ENCODE results near the gene FARP1.

- TF ChIP-seq CTCF (IDR thresholded peaks at IDR 0.05) = no peak
- TF ChIP-seq CBX8 (IDR thresholded peaks at IDR 0.05) = no peak
- TF ChIP-seq POLR2A (IDR thresholded peaks at IDR 0.05; ENCODE audit: low read length) = no peak
- no peak for TF ChIP-seq EHMT2 (IDR thresholded peaks at IDR 0.05; ENCODE audit: low read depth)
- TF ChIP-seq KDM5A (IDR thresholded peaks at IDR 0.05) = no peak
- no peak for TF ChIP-seq HOXA7 (CRISPR knock-in tag; IDR thresholded peaks at IDR 0.05)
- TF ChIP-seq BHLHE40 (IDR thresholded peaks at IDR 0.05; ENCODE audit: low read depth, low read length) = no peak
- TF ChIP-seq PBX3 (IDR thresholded peaks at IDR 0.05) = no peak
- no peak for TF ChIP-seq HEYL (CRISPR knock-in tag; IDR thresholded peaks at IDR 0.05)
Observed at GRCh38 chr13:98322091-98322718, 179.3 kb downstream of the FARP1 start.

Measured in A549 (cell line).